Endothelial cell of umbilical vein (primary cell): ENCODE results near the gene NELL2. TPM values are rescaled to one million over a fixed set of nuclear protein-coding genes. Genes with fewer than 3 reads are reported as not detected.

Experiments
- BruUV-seq: library from RNA; stranded (reverse); fragments of 400-500 nt; replicated peaks from 2 replicates; lab custom pipeline; 2021; lab: Mats Ljungman, UMichigan
- CTCF ChIA-PET: fragments of 300-600, 350-600 bp; sonication (Branson Sonifier 250); formaldehyde crosslinking; loops from one replicate; lab custom pipeline; 2021; ENCODE audit warnings: antibody characterized with exemption, inconsistent platforms; lab: Charles Lee
- POLR2A ChIA-PET: fragments of 300-600, 350-600 bp; sonication (Branson Sonifier 250); formaldehyde crosslinking; loops from one replicate; lab custom pipeline; 2021; ENCODE audit warnings: antibody characterized with exemption, inconsistent platforms; lab: Charles Lee
- DNase-seq: peaks from one replicate; pipeline ENCODE4 v3.0.0-alpha.2; 2011; ENCODE audit warnings: low read depth, low spot score
- FAIRE-seq: peaks from 2 replicates; lab custom pipeline; 2011; peaks lifted over from hg19 to GRCh38; lab: Jason Lieb, UNC
- H2AFZ ChIP-seq: 2 replicates; pipeline ENCODE4 v1.6.0; 2012; ENCODE audit warnings: low read depth, low read length, control low read depth, inconsistent platforms
- H3K27ac ChIP-seq: 2 replicates; pipeline ENCODE4 v1.5.1; 2011; ENCODE audit warnings: low read depth, mild to moderate bottlenecking, control low read depth, low read length, moderate library complexity; ENCODE audit not compliant: insufficient read depth
- H3K27me3 ChIP-seq, 2 experiments: 2 replicates each; pipeline versions ENCODE4 v1.6.0 to v1.6.1; 2011; ENCODE audit warnings: low read length in 2 of 2, mixed read lengths in 1 of 2; ENCODE audit not compliant: control insufficient read depth in 2 of 2, insufficient read depth in 2 of 2
- H3K36me3 ChIP-seq, 2 experiments: 2 replicates in 1 of 2; 3 replicates in 1 of 2; pipeline ENCODE4 v1.5.1; 2011; ENCODE audit warnings: low read length in 2 of 2, mild to moderate bottlenecking in 1 of 2, moderate library complexity in 1 of 2; ENCODE audit not compliant: control insufficient read depth in 2 of 2, insufficient read depth in 2 of 2; ENCODE audit errors: extremely low read depth in 1 of 2
- H3K4me1 ChIP-seq: 3 replicates; pipeline ENCODE4 v1.5.1; 2011; ENCODE audit warnings: mild to moderate bottlenecking, low read length; ENCODE audit not compliant: control insufficient read depth, insufficient read depth; ENCODE audit errors: extremely low read depth
- H3K4me2 ChIP-seq: 2 replicates; pipeline ENCODE4 v1.6.1; 2011; ENCODE audit warnings: low read length, control low read depth, mixed read lengths; ENCODE audit not compliant: insufficient read depth
- H3K4me3 ChIP-seq, 3 experiments: fragments of 200-600 bp in 1 of 3; sonication (generic), shearing (Covaris generic) in 1 of 3; replicated peaks in 1 of 3; 2 replicates each; pipeline ENCODE4 v1.5.1; 2011 to 2016; ENCODE audit warnings: control low read depth in 3 of 3, low read length in 3 of 3, mild to moderate bottlenecking in 2 of 3, inconsistent platforms in 1 of 3, low read depth in 1 of 3, moderate library complexity in 1 of 3; ENCODE audit not compliant: insufficient read depth in 1 of 3
- H3K79me2 ChIP-seq: 2 replicates; pipeline ENCODE4 v1.6.0; 2012; ENCODE audit warnings: low read length, inconsistent platforms; ENCODE audit not compliant: control insufficient read depth, insufficient read depth
- H3K9ac ChIP-seq: replicated peaks from 2 replicates; pipeline ENCODE3; 2011; ENCODE audit warnings: low read length, control low read depth; ENCODE audit not compliant: insufficient read depth; ENCODE audit errors: extremely low read depth
- H3K9me1 ChIP-seq: replicated peaks from 3 replicates; pipeline ENCODE4 v1.6.0; 2011; ENCODE audit warnings: mild to moderate bottlenecking, low read length; ENCODE audit not compliant: control insufficient read depth, insufficient read depth; ENCODE audit errors: extremely low read depth
- H3K9me3 ChIP-seq: replicated peaks from 2 replicates; pipeline ENCODE4 v1.5.1; 2012; ENCODE audit warnings: low read length, inconsistent platforms; ENCODE audit not compliant: control insufficient read depth, insufficient read depth
- H4K20me1 ChIP-seq: replicated peaks from 2 replicates; pipeline ENCODE3; 2011; ENCODE audit warnings: mild to moderate bottlenecking, low read length; ENCODE audit not compliant: control insufficient read depth, insufficient read depth; ENCODE audit errors: extremely low read depth
- EZH2 ChIP-seq: IDR thresholded peaks from 2 replicates; pipeline ENCODE4 v1.6.1; 2012; ENCODE audit warnings: borderline replicate concordance, low read depth, mild to moderate bottlenecking, moderate library complexity, low read length, inconsistent platforms; ENCODE audit not compliant: severe bottlenecking
- GATA2 ChIP-seq: IDR thresholded peaks from 2 replicates; pipeline ENCODE4 v1.7.0; 2011; ENCODE audit warnings: low read depth, mild to moderate bottlenecking, moderate library complexity, mixed read lengths, low read length; ENCODE audit not compliant: insufficient read length, insufficient read depth
- MYC ChIP-seq: IDR thresholded peaks from one replicate; pipeline ENCODE4 v1.6.1; 2011; ENCODE audit warnings: mild to moderate bottlenecking, low read depth, low read length
- POLR2A ChIP-seq: IDR thresholded peaks from 2 replicates; pipeline ENCODE4 v1.6.1; 2012; ENCODE audit warnings: low read depth, mild to moderate bottlenecking, control low read depth, low read length
- dilution Hi-C: fragments of 300-500 bp; cut with MboI; formaldehyde crosslinking; loops from one replicate; pipeline ENCODE4 v1.15.0; 2019; ENCODE audit warnings: low sequenced_read_pairs; ENCODE audit not compliant: extremely low pct_ligation_motif_present
- intact Hi-C: fragments of 100-400 bp; cut with micrococcal nuclease; formaldehyde crosslinking; loops from one replicate; pipeline ENCODE4 v1.10.0; 2022
- polyA plus RNA-seq, 4 experiments: library from polyadenylated mRNA; depleted of rRNA in 3 of 4; stranded (reverse) in 3 of 4; unstranded in 1 of 4; fragments of >200 nt; gene quantifications; 2 replicates each; pipeline versions ENCODE4 v1.2.1 to v1.2.3, GENCODE V29; 2011 to 2012; ENCODE audit warnings: missing spikeins in 1 of 4
- total RNA-seq: library from RNA; stranded (reverse); gene quantifications from 2 replicates; pipeline ENCODE4 v1.2.3, GENCODE V29; 2021
- TF ChIP-seq, protein P1 (sequence below): IDR thresholded peaks from 2 replicates; pipeline ENCODE4 v1.6.1; 2011; ENCODE audit not compliant: insufficient read depth, insufficient read length
- TF ChIP-seq, protein P2 (sequence below), 2 donors: IDR thresholded peaks; 1 replicate in 1 of 2; 2 replicates in 1 of 2; pipeline ENCODE4 v1.5.1; 2011; ENCODE audit warnings: low read length in 2 of 2, mild to moderate bottlenecking in 2 of 2, moderate library complexity in 2 of 2, control low read depth in 1 of 2, inconsistent platforms in 1 of 2, low read depth in 1 of 2; ENCODE audit not compliant: insufficient read depth in 1 of 2; ENCODE audit errors: extremely low read depth in 1 of 2

The NELL2 gene
- total and polyA plus RNA-seq, 2 donors (not counting 3 experiments of a cell fraction or from before 2014, with no cell fraction given), result 0.11 to 0.49 TPM

DNA sequence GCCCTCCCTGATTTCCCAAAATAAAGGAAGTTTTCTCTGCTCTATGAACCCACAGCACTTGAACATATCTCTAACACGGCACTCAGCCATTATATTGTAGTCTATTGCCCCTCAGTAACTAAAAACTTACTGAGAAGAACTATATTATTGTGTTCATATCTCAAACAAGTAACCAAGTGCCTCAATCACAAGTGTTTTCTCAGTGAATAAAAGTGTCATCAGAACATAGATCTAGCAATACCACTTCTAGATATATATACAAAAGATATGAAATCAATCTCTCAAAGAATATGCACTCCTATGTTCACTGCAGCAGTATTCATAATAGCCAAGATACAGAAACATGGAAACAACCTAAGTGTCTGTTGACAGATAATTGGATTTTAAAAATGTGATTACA, 138.1 kb downstream of the NELL2 start:
- Histone ChIP-seq H3K4me1 (no peaks in the 10 kb centered on the region), H3K79me2 (no peaks in the 10 kb centered on the region), H3K27ac (no peak overlapping the region), H3K27me3 (no peaks in the 10 kb centered on the region), H3K36me3 (no peaks in the 10 kb centered on the region), H3K4me2 (no peak overlapping the region), H2AFZ (no peak overlapping the region), H3K9me3 (no peaks in the 10 kb centered on the region), H3K4me3 (no peak overlapping the region), H3K9me1 (no peaks in the 10 kb centered on the region), H3K9ac (no peak overlapping the region), H4K20me1 (no peaks in the 10 kb centered on the region)
- TF ChIP-seq, protein P1, sequence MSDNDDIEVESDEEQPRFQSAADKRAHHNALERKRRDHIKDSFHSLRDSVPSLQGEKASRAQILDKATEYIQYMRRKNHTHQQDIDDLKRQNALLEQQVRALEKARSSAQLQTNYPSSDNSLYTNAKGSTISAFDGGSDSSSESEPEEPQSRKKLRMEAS, result no peak
- CTCF ChIA-PET, result no interaction called here
- no TSS peak for BruUV-seq
- DNase-seq (no peak), FAIRE-seq (no peak)
- dilution Hi-C loops (no loop called here), intact Hi-C loops (no loop called here)
- POLR2A ChIA-PET, result no interaction called here

DNA sequence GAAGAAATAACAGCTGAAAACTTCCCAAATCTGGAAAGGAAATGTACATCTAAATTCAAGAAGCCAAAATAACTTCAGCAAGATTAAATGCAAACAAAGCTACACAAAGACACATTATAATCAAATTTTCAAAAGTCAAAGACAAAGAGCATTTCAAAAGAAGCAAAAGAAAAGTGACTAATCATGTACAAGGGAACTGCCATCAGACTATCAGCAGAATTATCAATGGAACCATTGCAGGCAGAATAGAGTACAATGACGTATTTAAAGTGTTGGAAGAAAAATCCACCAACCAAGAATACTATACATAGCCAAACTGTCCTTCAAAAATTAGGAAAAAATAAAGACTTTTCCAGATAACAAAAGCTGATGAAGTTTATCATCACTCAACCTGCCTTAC, 147.5 kb downstream of the NELL2 start:
- Histone ChIP-seq H3K4me3 (no peak overlapping the region), H2AFZ (no peak overlapping the region), H3K9me1 (no peaks in the 10 kb centered on the region), H3K27ac (no peak overlapping the region), H3K4me1 (no peaks in the 10 kb centered on the region), H3K79me2 (no peaks in the 10 kb centered on the region), H3K27me3 (no peaks in the 10 kb centered on the region), H3K4me2 (no peak overlapping the region), H3K9me3 (no peaks in the 10 kb centered on the region), H4K20me1 (no peaks in the 10 kb centered on the region), H3K9ac (no peak overlapping the region), H3K36me3 (no peaks in the 10 kb centered on the region)
- no TSS peak for BruUV-seq
- DNase-seq (no peak), FAIRE-seq (no peak)
- POLR2A ChIA-PET, result no interaction called here
- dilution Hi-C loops (no loop called here), intact Hi-C loops (no loop called here)
- no peak for TF ChIP-seq EZH2
- no peak for TF ChIP-seq MYC
- no peak for TF ChIP-seq POLR2A
- TF ChIP-seq, protein P2, sequence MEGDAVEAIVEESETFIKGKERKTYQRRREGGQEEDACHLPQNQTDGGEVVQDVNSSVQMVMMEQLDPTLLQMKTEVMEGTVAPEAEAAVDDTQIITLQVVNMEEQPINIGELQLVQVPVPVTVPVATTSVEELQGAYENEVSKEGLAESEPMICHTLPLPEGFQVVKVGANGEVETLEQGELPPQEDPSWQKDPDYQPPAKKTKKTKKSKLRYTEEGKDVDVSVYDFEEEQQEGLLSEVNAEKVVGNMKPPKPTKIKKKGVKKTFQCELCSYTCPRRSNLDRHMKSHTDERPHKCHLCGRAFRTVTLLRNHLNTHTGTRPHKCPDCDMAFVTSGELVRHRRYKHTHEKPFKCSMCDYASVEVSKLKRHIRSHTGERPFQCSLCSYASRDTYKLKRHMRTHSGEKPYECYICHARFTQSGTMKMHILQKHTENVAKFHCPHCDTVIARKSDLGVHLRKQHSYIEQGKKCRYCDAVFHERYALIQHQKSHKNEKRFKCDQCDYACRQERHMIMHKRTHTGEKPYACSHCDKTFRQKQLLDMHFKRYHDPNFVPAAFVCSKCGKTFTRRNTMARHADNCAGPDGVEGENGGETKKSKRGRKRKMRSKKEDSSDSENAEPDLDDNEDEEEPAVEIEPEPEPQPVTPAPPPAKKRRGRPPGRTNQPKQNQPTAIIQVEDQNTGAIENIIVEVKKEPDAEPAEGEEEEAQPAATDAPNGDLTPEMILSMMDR (IDR thresholded peaks at IDR 0.05; ENCODE audit: extremely low read depth in 1 of 2, insufficient read depth in 1 of 2, low read depth in 1 of 2, low read length in 2 of 2), result no peak
- no peak for TF ChIP-seq GATA2
- CTCF ChIA-PET, result no interaction called here
